SH-SY5Y (cell line): ENCODE results near the gene PALD1.

Experiments
- GATA2 ChIP-seq: IDR thresholded peaks from 2 replicates; pipeline ENCODE4 v1.6.1; 2011; ENCODE audit warnings: mild to moderate bottlenecking, low read depth, low read length
- GATA3 ChIP-seq: IDR thresholded peaks from 2 replicates; pipeline ENCODE4 v1.6.1; 2011; ENCODE audit warnings: low read depth, mild to moderate bottlenecking, low read length, moderate library complexity

The PALD1 gene

DNA sequence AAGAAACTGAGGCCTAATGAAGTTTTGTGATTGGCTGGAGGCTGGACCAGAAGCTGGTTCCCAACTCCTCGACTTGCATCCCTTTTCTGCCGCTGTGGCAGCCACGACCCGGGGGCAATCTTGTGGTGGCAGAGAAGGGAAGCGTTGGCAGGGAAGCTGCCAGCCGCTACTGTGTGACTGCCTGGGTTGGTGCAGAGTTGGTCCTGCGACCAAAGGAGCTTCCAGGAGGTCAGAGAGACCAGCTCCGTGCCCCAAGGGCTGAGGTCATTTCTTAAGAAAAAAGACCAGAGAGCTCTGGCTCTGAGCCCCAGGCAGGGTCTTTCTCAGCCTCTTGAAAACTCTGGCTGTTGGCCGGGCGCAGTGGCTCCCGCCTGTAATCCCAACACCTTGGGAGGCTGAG is 76.8 kb downstream of the PALD1 start:
- TF ChIP-seq GATA3: no peak
- TF ChIP-seq GATA2: no peak

DNA sequence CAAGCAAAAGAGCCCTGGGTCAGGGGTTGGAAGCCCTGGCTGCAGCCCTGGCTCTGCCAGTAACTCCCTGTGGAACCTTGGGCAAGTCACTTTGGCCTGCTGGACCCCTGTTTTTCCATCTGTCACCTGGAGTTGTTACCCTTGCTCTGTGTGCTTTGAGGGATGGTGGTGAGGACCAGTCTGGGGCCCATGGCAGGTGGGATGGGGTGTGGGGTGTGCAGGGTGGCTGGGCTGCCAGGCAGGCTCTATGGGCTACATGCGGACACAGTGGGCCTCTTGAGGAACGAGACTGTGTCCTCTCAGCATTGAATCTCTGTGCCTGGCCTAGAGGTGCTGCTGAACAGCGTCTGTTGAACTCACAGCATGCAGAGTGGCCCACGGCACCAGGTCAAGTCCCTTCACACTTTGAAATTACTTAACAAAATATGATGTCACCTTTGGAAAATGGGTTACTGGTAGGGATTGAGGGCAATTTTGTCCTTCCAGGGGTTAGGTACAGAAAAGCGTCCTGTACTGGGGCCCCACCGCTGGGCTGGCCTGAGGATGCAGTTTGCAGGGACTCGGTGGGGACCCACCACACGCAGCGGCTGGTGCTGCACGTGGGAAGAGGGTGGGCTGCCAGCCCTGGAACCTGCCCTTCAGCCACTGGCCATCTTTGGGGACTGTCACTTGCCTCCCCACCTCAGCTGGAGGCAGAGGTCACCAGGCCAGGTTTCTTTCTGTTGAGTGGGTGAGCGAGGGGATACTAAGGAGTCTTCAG is 78.7 kb downstream of the PALD1 start:
- TF ChIP-seq GATA3 (no peak), GATA2 (no peak)

DNA sequence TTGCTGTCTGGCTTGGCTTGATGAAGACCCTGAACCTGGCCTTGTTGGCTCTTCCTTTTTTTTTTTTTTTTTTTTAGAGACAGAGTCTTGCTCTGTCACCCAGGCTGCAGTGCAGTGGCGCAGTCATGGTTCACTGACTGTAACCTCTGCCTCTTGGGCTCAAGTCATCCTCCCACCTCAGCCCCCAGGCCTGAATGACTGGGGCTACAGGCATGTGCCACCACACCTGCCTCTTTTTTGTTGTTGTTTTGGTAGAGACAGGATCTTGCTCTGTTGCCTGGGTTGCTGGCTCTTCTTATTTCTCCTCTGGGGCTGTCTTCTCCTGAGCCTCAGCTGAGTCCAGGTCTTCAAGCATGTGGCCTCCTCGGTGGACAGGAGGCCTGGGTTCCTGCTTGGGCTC is 79.3 kb downstream of the PALD1 start:
- TF ChIP-seq GATA3: no peak
- TF ChIP-seq GATA2: no peak

DNA sequence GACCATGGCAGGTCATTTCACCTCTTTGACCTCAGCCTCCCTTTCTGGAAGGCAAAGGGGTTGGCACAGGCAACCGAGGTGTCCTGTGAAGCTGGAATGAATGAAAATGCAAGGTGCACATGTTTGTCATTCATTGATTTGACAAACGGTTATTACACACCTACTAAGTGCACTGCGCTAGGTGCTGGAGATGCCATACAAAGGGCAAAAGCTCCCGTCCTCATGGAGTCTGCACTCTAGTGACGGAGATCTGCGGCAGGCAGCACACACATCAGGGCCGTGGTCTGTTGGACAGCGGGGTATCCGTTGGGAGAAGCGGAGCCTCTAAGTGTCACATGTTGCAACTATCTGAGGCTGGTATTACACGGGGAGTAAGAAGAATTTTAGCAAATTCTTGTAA is 79.7 kb downstream of the PALD1 start:
- TF ChIP-seq GATA3: no peak
- no peak for TF ChIP-seq GATA2

GRCh38 chr10:70558871-70559810 is 80.6 kb downstream of the PALD1 start:
- TF ChIP-seq GATA3: no peak
- no peak for TF ChIP-seq GATA2

DNA sequence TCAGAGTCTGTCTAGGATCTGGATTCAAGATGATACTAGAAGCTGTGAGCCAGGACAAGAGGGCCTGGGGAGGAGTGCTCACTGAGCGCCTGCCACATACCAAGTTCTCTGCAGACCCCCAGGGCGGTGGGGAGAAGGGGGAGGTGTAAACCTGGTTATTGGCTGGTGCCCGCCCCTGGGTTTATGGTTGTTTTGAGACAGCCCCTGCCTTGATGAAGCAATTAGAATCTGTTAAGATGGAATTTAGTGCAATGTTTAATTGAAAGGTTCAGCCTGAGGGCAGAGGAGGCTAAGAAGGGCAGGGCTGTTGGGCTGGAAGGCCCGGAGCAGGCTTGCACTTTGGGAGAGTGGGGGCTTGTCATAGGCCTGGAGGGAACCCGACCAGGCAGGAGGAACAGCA is 81.3 kb downstream of the PALD1 start:
- TF ChIP-seq GATA3 (no peak), GATA2 (no peak)

DNA sequence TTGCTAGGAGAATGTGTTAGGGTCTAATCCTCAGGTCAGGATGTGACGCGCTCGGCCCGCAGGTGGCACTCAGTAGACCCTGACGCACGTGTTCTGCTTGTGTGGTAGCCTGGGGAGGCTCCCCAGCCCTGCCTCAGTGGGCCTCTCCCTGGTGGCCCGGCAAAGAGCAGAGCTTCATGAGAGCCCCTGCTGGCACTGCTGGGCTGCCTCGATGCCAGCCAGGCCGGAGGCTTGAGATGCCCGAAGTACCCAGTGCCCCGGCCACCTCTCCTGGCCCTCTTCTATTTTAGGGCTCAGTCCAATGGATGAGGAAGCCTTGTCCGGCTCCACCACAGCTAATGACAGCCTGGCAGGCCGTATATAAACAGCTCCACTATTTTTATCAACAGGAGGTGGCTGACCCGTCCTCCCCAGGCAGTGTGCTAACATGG is 82.0 kb downstream of the PALD1 start:
- TF ChIP-seq GATA3: no peak
- no peak for TF ChIP-seq GATA2

DNA sequence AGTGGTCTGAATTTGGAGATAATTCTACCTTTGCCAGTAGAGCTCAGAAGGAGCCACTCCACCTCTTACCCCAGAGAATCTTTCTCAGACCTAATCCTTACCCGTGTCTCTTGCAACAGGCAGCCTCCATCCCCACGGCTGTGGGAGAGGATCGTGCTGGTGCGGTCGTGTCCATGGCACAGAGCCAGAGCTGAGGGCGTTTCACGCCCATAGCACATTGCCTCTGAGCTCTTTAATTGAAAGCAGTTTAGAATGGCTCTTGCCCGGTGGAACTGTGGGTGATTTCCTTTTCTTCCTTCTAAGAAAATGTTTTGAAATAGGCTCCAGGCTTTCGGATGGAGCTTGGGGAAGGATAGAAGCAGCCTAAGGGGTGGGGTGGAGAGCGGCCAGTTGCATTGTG is 82.5 kb downstream of the PALD1 start:
- TF ChIP-seq GATA3: no peak
- TF ChIP-seq GATA2: no peak

GRCh38 chr10:70561558-70561957 is 83.0 kb downstream of the PALD1 start:
- TF ChIP-seq GATA2: no peak
- no peak for TF ChIP-seq GATA3

DNA sequence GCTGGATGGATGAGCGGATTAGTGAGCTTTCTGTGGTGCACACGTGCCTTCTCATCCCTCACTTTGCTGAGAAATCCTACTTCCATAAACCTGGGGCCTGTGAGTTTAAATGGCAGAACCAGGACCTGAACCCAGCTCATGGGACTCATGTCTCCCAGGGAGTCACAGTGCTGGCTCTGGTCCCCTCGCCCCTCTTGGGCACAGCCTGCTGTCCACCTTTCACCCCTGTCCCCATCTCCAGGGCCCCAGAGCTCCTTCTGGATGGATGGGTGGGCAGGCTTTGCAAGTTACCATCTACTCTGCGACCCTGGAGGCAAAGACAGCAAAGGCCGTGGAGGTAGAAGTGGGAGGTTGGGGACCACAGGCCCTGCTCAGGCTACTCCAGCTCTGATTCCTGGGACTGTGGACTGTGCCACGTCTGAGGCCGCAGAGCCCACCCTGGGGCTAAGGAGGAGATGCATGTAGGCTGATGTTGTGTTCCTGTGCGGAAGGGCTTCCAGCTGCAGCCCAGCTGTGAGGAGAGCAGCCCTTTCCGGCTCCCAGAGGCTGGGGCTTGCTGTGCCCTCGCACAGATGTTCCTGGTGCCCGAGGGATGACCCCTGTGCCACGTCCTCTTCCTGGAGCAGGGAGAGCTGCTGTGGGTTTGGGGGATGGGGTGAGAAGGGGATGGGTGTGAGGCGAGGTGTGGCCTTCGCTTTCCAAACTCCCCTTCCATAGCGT is 83.6 kb downstream of the PALD1 start:
- TF ChIP-seq GATA2 (no peak), GATA3 (no peak)

DNA sequence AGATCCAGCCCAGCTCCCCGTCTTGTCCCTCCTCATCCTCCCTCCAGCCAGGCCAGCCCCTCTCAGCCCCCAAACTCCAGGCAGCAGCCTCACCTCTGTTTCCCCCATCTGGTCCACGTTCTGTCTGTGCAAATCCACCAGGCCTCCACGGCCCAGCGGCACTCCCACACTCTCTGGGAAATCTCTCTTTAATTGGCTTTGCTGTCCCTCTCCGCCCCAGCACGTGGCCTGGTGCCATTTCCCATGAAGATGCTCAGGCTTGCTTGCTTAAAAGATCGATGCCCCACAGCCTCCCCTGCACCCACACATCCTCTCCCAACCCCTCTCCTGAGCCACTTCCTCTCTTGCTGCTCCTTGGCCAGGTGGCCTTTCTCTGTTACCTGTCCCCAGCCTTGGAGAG is 84.7 kb downstream of the PALD1 start:
- TF ChIP-seq GATA3 (no peak), GATA2 (no peak)

GRCh38 chr10:70564113-70564725 is 85.7 kb downstream of the PALD1 start:
- TF ChIP-seq GATA2 (no peak), GATA3 (no peak)

- TF ChIP-seq GATA2: no peak
- no peak for TF ChIP-seq GATA3
Measured at GRCh38 chr10:70564901-70565351, 86.4 kb downstream of the PALD1 start.
